Ectodermal cell (in vitro differentiated cells): ENCODE data around the gene TRAF5.
A peak's percentile ranks its signal among the peaks of the same experiment; 100 is the strongest.

Experiments
- H3K27ac ChIP-seq: 2 replicates; pipeline ENCODE4 v1.7.0; 2013; ENCODE audit warnings: mild to moderate bottlenecking, low read depth, low read length; ENCODE audit not compliant: insufficient read depth, poor library complexity, severe bottlenecking
- H3K27me3 ChIP-seq: 2 replicates; pipeline ENCODE4 v1.7.0; 2013; ENCODE audit warnings: mild to moderate bottlenecking, low read length; ENCODE audit not compliant: insufficient read depth, control insufficient read depth, poor library complexity, severe bottlenecking
- H3K36me3 ChIP-seq: one replicate; pipeline ENCODE4 v1.7.0; 2013; ENCODE audit warnings: low read length; ENCODE audit not compliant: control insufficient read depth, insufficient read depth
- H3K4me1 ChIP-seq: one replicate; pipeline ENCODE4 v1.7.0; 2013; ENCODE audit warnings: low read length; ENCODE audit not compliant: control insufficient read depth, insufficient read depth
- H3K4me3 ChIP-seq: 2 replicates; pipeline ENCODE4 v1.7.0; 2013; ENCODE audit warnings: low read depth, low read length, control low read depth; ENCODE audit not compliant: insufficient read depth
- H3K9me3 ChIP-seq: 2 replicates; pipeline ENCODE4 v1.7.0; 2013; ENCODE audit warnings: mild to moderate bottlenecking, low read length, moderate library complexity; ENCODE audit not compliant: control insufficient read depth
- WGBS, 2 experiments: methylation state at CpG; one replicate each; pipeline ENCODE4 v1.1.7; 2013; ENCODE audit warnings: missing lambda C conversion rate in 2 of 2; 5-methylcytosine and 5-hydroxymethylcytosine counted together

Gene TRAF5

GRCh38 chr1:211327346-211327921, 801 bp downstream of the TRAF5 start:
- WGBS, 2 experiments, result 9 to 11% methylated on average over 16 of the region's 16 CpGs
- no peak overlapping the region for H3K27ac ChIP-seq

GRCh38 chr1:211328084-211328694, 1.6 kb downstream of the TRAF5 start:
- Histone ChIP-seq H3K36me3 (no peaks in the 10 kb centered on the region), H3K4me1 (peaks cover 28% of the 10 kb centered on the region), H3K4me3 (no peak overlapping the region), H3K9me3 (no peaks in the 10 kb centered on the region), H3K27me3 (peaks cover 7% of the 10 kb centered on the region), H3K27ac (no peak overlapping the region)
- 89 to 91% methylated on average over 11 of the region's 11 CpGs for WGBS, 2 experiments

More at GRCh38 chr1:211327346-211327921, 801 bp downstream of the TRAF5 start:
- Histone ChIP-seq H3K36me3 (no peaks in the 10 kb centered on the region), H3K9me3 (no peaks in the 10 kb centered on the region), H3K27me3 (peaks cover 7% of the 10 kb centered on the region), H3K4me1 (peaks cover 28% of the 10 kb centered on the region), H3K4me3 (peak overlapping the region; percentile 71)

- H3K4me3 ChIP-seq, result no peak overlapping the region
- no peaks in the 10 kb centered on the region for H3K9me3 ChIP-seq
- 92 to 93% methylated on average over 6 of the region's 6 CpGs for WGBS, 2 experiments
- peaks cover 28% of the 10 kb centered on the region for H3K4me1 ChIP-seq
- no peak overlapping the region for H3K27ac ChIP-seq
- H3K27me3 ChIP-seq, result peaks cover 7% of the 10 kb centered on the region
- no peaks in the 10 kb centered on the region for H3K36me3 ChIP-seq
Measured at GRCh38 chr1:211328866-211329475, 2.3 kb downstream of the TRAF5 start.

- Histone ChIP-seq H3K27me3 (peaks cover 7% of the 10 kb centered on the region), H3K9me3 (no peaks in the 10 kb centered on the region), H3K27ac (no peak overlapping the region), H3K36me3 (no peaks in the 10 kb centered on the region), H3K4me1 (peaks cover 28% of the 10 kb centered on the region), H3K4me3 (no peak overlapping the region)
- 86 to 90% methylated on average over 4 of the region's 4 CpGs for WGBS, 2 experiments
Measured at GRCh38 chr1:211329764-211330201, 3.1 kb downstream of the TRAF5 start.

- WGBS, 2 experiments, result 89 to 91% methylated on average over 8 of the region's 8 CpGs
- peaks cover 7% of the 10 kb centered on the region for H3K27me3 ChIP-seq
- H3K9me3 ChIP-seq, result no peaks in the 10 kb centered on the region
- H3K27ac ChIP-seq, result no peak overlapping the region
- no peak overlapping the region for H3K4me3 ChIP-seq
- H3K36me3 ChIP-seq, result no peaks in the 10 kb centered on the region
- peaks cover 28% of the 10 kb centered on the region for H3K4me1 ChIP-seq
Measured at GRCh38 chr1:211330282-211330936, 3.8 kb downstream of the TRAF5 start.

GRCh38 chr1:211331011-211331709, 4.5 kb downstream of the TRAF5 start:
- peaks cover 7% of the 10 kb centered on the region for H3K27me3 ChIP-seq
- peaks cover 28% of the 10 kb centered on the region for H3K4me1 ChIP-seq
- 95 to 96% methylated on average over 3 of the region's 3 CpGs for WGBS, 2 experiments
- H3K36me3 ChIP-seq, result no peaks in the 10 kb centered on the region
- no peak overlapping the region for H3K27ac ChIP-seq
- no peaks in the 10 kb centered on the region for H3K9me3 ChIP-seq
- no peak overlapping the region for H3K4me3 ChIP-seq

- Histone ChIP-seq H3K9me3 (no peaks in the 10 kb centered on the region), H3K4me3 (no peak overlapping the region), H3K4me1 (peaks cover 28% of the 10 kb centered on the region), H3K36me3 (no peaks in the 10 kb centered on the region), H3K27ac (no peak overlapping the region), H3K27me3 (peaks cover 4% of the 10 kb centered on the region)
- 92% methylated on average over 3 of the region's 3 CpGs for WGBS, 2 experiments
Measured at GRCh38 chr1:211332036-211332616, 5.5 kb downstream of the TRAF5 start.

GRCh38 chr1:211332830-211333229, 6.2 kb downstream of the TRAF5 start:
- Histone ChIP-seq H3K36me3 (no peaks in the 10 kb centered on the region), H3K27me3 (no peaks in the 10 kb centered on the region), H3K27ac (no peak overlapping the region), H3K9me3 (no peaks in the 10 kb centered on the region), H3K4me1 (peaks cover 24% of the 10 kb centered on the region), H3K4me3 (no peak overlapping the region)
- 93 to 100% methylated on average over 2 of the region's 2 CpGs for WGBS, 2 experiments

- Histone ChIP-seq H3K27me3 (no peaks in the 10 kb centered on the region), H3K36me3 (no peaks in the 10 kb centered on the region), H3K4me1 (peaks cover 14% of the 10 kb centered on the region), H3K9me3 (no peaks in the 10 kb centered on the region), H3K4me3 (no peak overlapping the region), H3K27ac (no peak overlapping the region)
- 91 to 96% methylated on average over 1 of the region's 1 CpG for WGBS, 2 experiments
Measured at GRCh38 chr1:211333906-211334305, 7.3 kb downstream of the TRAF5 start.
